ENCODE results near the gene PRR18.

DNA sequence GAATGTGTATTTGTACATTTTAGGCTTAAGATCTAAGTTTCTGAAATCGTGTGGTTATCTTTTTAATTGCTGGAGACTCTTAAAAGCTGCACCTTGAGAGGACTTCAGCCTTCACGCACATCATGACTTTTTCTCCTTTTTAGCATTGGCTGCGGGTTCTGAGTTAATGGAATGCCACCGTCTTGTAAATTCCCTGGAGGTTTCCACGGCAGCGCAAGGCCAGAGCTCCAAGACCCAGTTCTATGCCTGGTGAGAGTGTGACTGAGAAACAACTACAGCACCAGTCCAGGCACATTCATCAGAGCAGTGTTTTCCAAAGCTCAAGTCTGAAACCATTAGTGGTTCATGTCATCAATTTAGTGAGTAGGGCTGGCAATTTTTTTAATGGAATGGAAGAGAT lies 23.0 kb downstream of the PRR18 start:
- TF ChIP-seq, protein P1, sequence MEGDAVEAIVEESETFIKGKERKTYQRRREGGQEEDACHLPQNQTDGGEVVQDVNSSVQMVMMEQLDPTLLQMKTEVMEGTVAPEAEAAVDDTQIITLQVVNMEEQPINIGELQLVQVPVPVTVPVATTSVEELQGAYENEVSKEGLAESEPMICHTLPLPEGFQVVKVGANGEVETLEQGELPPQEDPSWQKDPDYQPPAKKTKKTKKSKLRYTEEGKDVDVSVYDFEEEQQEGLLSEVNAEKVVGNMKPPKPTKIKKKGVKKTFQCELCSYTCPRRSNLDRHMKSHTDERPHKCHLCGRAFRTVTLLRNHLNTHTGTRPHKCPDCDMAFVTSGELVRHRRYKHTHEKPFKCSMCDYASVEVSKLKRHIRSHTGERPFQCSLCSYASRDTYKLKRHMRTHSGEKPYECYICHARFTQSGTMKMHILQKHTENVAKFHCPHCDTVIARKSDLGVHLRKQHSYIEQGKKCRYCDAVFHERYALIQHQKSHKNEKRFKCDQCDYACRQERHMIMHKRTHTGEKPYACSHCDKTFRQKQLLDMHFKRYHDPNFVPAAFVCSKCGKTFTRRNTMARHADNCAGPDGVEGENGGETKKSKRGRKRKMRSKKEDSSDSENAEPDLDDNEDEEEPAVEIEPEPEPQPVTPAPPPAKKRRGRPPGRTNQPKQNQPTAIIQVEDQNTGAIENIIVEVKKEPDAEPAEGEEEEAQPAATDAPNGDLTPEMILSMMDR (IDR thresholded peaks at IDR 0.05): no peak
- no peak for TF ChIP-seq POLR2A (IDR thresholded peaks at IDR 0.05)

Data from thyroid gland (tissue), 4 donors.